Fibroblast of the aortic adventitia (primary cell): ENCODE measurements around the gene CREB1. TPM values are rescaled to one million over a fixed set of nuclear protein-coding genes. Genes with fewer than 3 reads are reported as not detected.

ENCODE experiments used
- DNase-seq: peaks from one replicate; pipeline ENCODE4 v3.0.0-alpha.2; 2010; ENCODE audit warnings: low read depth
- H3K4me3 ChIP-seq: 2 replicates; pipeline ENCODE4 v1.5.1; 2011; ENCODE audit warnings: low read depth, mild to moderate bottlenecking, control low read depth, low read length, moderate library complexity
- total RNA-seq: library from RNA; depleted of rRNA; stranded (reverse); fragments of >200 nt; gene quantifications from 2 replicates; pipeline ENCODE4 v1.2.3, GENCODE V29; 2012; ENCODE audit warnings: low replicate concordance
- TF ChIP-seq, protein P1 (sequence below): IDR thresholded peaks from 2 replicates; pipeline ENCODE4 v1.5.1; 2011; ENCODE audit warnings: mild to moderate bottlenecking, low read length, control low read depth, inconsistent platforms; ENCODE audit not compliant: insufficient read depth

The CREB1 gene
- total RNA-seq, 1 donor = 52.4 TPM

DNA sequence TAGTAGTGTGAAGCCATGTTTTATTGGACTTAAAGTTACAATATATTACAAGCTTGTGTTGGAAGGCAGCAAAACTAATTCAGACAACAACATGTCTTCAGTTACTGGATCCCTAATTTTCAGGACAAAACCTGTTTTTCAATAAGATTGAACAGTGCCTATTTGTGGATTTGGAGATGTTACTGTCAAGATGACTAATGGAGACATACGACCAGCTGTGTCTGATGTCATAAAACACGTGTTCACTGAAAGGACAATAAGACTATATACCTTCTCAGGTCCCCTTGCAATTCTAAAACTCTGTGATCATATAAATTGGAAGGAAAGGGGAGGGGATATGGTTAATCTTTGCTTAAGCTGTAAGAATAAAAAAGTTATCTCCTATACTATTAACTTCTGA, 73.7 kb downstream of the CREB1 start:
- DNase-seq = no peak
- TF ChIP-seq, protein P1, sequence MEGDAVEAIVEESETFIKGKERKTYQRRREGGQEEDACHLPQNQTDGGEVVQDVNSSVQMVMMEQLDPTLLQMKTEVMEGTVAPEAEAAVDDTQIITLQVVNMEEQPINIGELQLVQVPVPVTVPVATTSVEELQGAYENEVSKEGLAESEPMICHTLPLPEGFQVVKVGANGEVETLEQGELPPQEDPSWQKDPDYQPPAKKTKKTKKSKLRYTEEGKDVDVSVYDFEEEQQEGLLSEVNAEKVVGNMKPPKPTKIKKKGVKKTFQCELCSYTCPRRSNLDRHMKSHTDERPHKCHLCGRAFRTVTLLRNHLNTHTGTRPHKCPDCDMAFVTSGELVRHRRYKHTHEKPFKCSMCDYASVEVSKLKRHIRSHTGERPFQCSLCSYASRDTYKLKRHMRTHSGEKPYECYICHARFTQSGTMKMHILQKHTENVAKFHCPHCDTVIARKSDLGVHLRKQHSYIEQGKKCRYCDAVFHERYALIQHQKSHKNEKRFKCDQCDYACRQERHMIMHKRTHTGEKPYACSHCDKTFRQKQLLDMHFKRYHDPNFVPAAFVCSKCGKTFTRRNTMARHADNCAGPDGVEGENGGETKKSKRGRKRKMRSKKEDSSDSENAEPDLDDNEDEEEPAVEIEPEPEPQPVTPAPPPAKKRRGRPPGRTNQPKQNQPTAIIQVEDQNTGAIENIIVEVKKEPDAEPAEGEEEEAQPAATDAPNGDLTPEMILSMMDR = no peak
- H3K4me3 ChIP-seq = no peak overlapping the region

DNA sequence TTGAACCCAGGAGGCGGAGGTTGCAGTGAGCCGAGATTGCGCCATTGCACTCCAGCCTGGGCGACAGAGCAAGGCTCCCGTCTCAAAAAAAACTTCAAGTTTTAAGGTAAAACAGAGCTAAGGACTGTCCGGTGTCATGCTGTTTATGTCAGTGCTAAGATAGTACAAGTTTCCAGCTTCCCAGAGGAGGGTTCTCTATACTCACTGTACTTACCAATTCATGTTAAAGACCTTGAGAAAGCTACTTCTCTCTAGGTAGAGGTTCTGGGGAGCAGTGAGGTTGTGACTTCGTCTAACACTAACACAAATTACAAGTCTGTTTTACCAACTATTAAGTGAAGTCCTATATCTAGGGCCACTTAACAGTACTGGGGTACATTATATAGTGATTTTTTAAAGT, 76.6 kb downstream of the CREB1 start:
- TF ChIP-seq, protein P1 = no peak

DNA sequence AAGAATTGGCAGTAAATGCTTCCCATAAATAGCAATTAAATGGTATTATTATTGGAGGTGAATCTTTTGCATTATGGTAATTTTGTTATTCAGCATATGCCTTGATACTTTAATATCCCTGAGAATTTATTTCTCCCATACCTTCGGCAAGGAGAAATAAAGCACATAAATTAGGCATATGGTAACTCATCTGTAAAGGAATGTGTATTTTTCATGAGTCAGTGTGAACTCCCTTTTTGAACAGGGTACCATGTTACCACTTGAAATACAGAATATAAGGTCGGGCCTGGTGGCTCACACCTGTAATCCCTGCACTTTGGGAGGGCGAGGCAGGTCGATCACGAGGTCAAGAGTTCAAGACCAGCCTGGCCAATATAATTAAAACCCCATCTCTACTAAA, 77.1 kb downstream of the CREB1 start:
- TF ChIP-seq, protein P1 = no peak
- no peak for DNase-seq
- H3K4me3 ChIP-seq = no peak overlapping the region

More for the DNA sequence above, 76.6 kb downstream of the CREB1 start:
- DNase-seq = no peak
- no peak overlapping the region for H3K4me3 ChIP-seq

DNA sequence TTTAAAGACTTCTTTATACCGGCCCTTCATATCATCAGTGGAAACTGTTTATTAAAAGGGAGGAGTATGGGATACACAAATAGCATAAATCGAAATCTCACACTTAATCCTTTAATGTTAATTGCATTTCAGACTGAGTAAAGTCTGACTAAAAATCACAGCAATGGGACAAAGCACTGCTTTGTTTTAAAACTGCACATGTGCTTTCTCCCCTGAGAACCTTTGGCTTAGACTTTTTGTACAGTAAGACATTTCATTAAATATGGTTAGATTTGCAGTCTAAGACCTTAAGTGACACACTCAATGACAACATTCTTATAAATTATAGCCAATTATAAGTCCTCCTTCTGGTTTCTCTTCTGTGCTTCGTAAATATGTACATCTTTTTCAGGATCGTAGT, 83.0 kb downstream of the CREB1 start:
- TF ChIP-seq, protein P1 = no peak
- no peak for DNase-seq
- H3K4me3 ChIP-seq = no peak overlapping the region

DNA sequence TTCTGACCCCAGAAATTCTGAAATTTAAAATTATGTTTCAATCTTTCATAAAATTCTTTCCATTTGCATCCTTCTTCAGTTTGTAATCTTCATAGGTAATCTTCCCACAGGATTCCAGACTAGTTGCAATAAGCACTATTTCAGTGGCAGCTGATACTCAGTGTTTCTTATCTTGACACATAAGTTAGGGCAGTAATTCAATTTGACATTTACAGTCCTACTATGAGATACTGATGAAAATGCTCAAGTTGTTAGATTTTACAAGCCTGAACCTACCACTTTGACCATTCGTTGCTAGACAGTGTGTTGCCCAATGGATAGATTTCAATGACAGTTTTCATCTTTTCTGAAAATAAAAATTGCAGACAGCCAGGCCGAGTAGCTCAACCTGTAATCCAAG, 85.1 kb downstream of the CREB1 start:
- TF ChIP-seq, protein P1 = no peak
- H3K4me3 ChIP-seq = no peak overlapping the region
- no peak for DNase-seq

DNA sequence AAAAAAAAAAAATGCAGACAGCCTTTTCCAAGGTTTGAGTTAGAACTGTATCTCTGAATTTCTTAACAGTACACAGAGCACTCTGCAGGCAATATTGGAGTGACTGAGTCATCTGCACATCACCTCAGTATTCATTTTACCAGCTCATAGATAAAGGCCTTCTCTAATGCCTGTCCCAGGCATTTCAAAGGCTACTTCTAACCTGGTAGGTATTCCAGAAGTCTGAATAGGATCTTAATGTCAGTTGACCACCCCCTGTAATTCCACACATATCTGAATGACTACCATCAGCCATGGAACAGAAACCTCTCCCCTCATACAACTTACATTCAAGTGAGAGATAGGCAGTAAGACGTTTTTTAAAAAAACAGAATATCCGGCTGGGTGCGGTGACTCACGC, 86.4 kb downstream of the CREB1 start:
- peak; percentile 28 for DNase-seq
- TF ChIP-seq, protein P1 = no peak

DNA sequence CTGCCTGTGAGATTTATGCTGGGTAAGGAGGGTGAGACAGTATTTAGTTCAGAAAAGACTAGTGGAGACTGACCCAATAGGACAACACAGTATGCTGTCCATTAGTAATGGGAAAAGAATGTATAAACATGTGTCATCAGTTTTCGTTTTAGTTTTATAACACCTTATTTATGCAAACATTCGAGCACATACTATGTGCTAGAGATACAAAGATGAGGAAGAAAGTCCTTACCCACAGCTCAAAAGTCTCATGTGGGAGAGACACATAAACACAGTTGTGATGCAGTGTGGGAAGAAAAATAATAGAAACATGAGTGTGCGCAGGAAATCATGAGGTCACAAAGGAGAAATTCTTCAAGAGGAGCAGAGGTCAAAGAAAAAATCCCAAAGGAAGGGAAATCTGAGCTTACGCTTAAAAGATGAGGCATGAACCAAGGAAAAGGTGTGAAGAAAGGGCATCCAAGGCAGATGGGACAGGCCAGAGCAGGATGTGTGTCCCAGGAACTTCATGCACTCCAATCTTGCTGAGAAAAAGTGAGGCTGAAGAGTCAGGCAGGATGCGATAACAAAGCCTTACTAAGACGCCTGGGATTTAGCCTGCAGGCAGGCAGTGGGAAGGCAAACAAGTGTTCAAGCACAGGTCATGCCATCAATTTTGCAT, 87.4 kb downstream of the CREB1 start:
- TF ChIP-seq, protein P1 = no peak
- DNase-seq = peak; percentile 70
- no peak overlapping the region for H3K4me3 ChIP-seq

More for the DNA sequence above, 86.4 kb downstream of the CREB1 start:
- no peak overlapping the region for H3K4me3 ChIP-seq
